BLaER1 (cell line): Measurements from ENCODE around the gene TTYH3.
A peak's percentile ranks its signal among the peaks of the same experiment; 100 is the strongest.
"Not testable (repeated sequence)": the region's sequence is repeated elsewhere in the genome, so short reads cannot be mapped to it uniquely, and the experiment has no call there.

Experiments
- H3K27ac ChIP-seq: shearing (Covaris generic); formaldehyde crosslinking; 2 replicates; pipeline ENCODE4 v1.8.1; 2022
- H3K27me3 ChIP-seq: shearing (Covaris generic); formaldehyde crosslinking; 2 replicates; pipeline ENCODE4 v1.8.1; 2022
- H3K36me3 ChIP-seq: shearing (Covaris generic); formaldehyde crosslinking; 2 replicates; pipeline ENCODE4 v1.8.1; 2022
- H3K4me1 ChIP-seq: shearing (Covaris generic); formaldehyde crosslinking; 2 replicates; pipeline ENCODE4 v1.8.1; 2022
- H3K4me2 ChIP-seq: shearing (Covaris generic); formaldehyde crosslinking; 2 replicates; pipeline ENCODE4 v1.8.1; 2022
- H3K4me3 ChIP-seq: shearing (Covaris generic); formaldehyde crosslinking; 2 replicates; pipeline ENCODE4 v1.8.1; 2022
- H3K9ac ChIP-seq: shearing (Covaris generic); formaldehyde crosslinking; 2 replicates; pipeline ENCODE4 v1.8.1; 2022
- H3K9me3 ChIP-seq: shearing (Covaris generic); formaldehyde crosslinking; 2 replicates; pipeline ENCODE4 v1.8.1; 2022
- H4K20me1 ChIP-seq: shearing (Covaris generic); formaldehyde crosslinking; 2 replicates; pipeline ENCODE4 v1.8.1; 2022
- Cebpa-rat ChIP-seq: shearing (Covaris generic); IDR thresholded peaks from 2 replicates; pipeline ENCODE4 v1.8.1; 2022

Gene TTYH3, protein sequence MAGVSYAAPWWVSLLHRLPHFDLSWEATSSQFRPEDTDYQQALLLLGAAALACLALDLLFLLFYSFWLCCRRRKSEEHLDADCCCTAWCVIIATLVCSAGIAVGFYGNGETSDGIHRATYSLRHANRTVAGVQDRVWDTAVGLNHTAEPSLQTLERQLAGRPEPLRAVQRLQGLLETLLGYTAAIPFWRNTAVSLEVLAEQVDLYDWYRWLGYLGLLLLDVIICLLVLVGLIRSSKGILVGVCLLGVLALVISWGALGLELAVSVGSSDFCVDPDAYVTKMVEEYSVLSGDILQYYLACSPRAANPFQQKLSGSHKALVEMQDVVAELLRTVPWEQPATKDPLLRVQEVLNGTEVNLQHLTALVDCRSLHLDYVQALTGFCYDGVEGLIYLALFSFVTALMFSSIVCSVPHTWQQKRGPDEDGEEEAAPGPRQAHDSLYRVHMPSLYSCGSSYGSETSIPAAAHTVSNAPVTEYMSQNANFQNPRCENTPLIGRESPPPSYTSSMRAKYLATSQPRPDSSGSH

DNA sequence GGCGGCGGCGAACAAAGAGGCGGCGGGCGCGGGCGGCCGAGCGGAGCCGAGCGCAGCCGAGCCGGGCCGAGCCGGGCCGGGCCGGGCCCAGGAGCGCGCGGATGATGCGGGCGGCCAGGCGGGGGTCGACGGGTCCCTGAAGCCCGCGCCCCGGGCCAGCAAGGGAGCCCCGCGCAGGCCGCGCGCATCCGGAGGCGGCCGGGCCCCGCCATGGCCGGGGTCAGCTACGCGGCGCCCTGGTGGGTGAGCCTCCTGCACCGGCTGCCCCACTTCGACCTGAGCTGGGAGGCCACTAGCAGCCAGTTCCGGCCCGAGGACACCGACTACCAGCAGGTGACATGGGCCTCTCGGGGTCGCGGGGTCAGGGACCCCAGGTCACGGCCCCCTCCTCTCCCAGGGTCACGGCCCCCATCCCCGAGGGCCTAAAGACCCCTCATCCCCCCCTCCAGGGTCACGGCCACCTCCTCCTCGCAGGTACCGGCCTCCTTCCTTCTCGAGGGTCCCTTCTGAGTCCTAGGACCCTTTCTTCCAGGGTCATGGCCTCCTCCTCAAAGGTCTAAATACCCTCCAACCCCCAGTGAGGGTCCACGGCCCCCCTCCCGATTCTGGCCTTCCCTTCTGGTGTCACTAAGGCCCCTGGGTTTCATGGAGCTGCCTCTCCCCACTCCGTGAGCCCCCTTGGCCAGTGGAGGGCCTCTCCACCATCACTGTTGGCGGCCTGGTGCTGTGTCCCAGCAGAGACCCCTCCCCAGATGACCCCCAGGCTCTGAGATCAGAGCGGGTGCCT is at the start of gene TTYH3:
TSS of gene TTYH3 (plus strand) at position 41 of the 787 bp plus-strand sequence. CDS start at position 211, 170 bp downstream.
- no peaks in the 10 kb centered on the region for H3K9me3 ChIP-seq
- peak within 1 kb of the TSS; percentile 97 for H3K27ac ChIP-seq
- peaks cover 60% of the 10 kb centered on the region for H3K4me1 ChIP-seq
- H4K20me1 ChIP-seq = peaks cover 52% of the 10 kb centered on the region
- H3K4me2 ChIP-seq = peak within 1 kb of the TSS; percentile 97
- peaks cover 29% of the 10 kb centered on the region for H3K36me3 ChIP-seq
- no peak for TF ChIP-seq Cebpa-rat
- H3K9ac ChIP-seq = peak within 1 kb of the TSS; percentile 98
- no peaks in the 10 kb centered on the region for H3K27me3 ChIP-seq
- H3K4me3 ChIP-seq = peak within 1 kb of the TSS; percentile 98

DNA sequence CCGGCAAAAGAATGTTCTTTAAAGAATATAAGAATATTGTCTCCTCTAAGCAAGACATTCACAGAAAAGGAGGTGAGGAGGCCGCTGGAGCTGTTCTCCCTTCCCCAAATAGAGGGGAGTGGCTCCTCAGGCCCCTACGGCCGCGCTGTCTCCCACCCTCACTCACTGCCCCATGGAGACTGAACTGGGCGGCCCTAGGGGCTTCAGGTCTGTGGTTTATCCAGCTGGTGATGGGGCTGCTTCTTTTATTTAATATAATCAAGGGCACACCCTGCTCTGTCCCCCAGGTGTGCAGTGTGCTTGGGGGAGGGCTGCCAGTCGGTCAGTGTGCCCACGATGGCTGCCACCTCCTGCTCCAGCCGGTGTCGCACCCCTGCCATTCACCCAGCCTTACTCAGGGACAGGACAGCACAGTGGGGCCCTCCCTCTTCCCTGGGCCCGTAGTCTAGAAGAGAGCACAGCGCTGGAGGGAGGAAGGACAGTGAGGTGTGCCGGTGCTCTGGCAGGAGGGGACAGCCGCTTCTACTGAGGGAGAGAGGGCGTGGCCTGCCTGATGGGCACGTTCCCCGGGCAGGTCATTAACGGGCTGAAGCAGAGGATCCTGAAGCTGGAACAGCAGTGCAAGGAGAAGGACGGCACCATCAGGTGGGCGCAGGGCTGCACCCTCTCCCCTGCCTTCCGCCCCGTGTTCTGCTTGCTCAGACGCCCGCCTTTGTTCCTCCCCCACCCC is 49.6 kb upstream of the TTYH3 start:
- H3K36me3 ChIP-seq = peaks cover 67% of the 10 kb centered on the region
- no peaks in the 10 kb centered on the region for H3K9me3 ChIP-seq
- no peak overlapping the region for H3K4me2 ChIP-seq
- no peaks in the 10 kb centered on the region for H3K27me3 ChIP-seq
- H4K20me1 ChIP-seq = 0 out of 2 replicates have a peak, but pooled peaks cover 10% of the 10 kb centered on the region
- H3K4me3 ChIP-seq = no peak overlapping the region
- H3K27ac ChIP-seq = no peak overlapping the region
- no peak overlapping the region for H3K9ac ChIP-seq
- peaks cover 54% of the 10 kb centered on the region for H3K4me1 ChIP-seq
- TF ChIP-seq Cebpa-rat = no peak

DNA sequence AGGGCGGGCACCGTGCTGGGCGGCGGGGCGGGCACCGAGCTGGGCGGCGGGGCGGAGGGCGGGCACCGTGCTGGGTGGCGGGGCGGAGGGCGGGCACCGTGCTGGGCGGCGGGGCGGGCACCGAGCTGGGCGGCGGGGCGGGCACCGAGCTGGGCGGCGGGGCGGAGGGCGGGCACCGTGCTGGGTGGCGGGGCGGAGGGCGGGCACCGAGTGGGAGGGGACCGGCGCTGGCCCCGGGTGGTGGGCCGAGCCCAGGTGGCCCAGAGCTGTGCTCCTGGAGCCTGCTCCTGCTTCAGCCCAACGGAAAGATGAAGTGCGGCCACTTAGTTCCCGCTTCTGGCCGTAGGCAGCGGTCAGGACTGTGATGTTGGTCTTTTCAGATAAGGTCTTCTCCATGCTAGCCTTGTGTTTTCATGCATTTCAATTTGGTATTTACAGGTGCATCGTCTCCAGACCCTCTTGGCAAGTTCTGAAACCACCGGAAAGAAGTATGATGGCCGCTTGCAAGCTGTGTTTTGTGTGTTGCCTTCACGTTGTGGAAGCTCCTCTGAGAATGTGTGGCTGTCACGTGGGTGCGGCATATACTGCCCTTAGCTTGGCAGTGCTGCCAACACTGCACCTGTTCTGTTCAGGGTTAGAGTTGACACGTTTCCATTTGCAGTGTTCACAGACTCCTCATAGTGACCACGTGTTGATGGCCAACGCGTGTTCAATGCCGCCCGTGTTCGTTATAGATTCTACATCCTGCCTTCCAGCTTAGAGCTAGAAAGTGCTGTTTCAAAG is 47.8 kb upstream of the TTYH3 start:
- Histone ChIP-seq H3K9ac (no peak overlapping the region), H4K20me1 (0 out of 2 replicates have a peak, but pooled peaks cover 16% of the 10 kb centered on the region), H3K27ac (no peak overlapping the region), H3K4me1 (peaks cover 41% of the 10 kb centered on the region), H3K36me3 (peaks cover 69% of the 10 kb centered on the region), H3K4me3 (no peak overlapping the region), H3K4me2 (no peak overlapping the region), H3K9me3 (no peaks in the 10 kb centered on the region), H3K27me3 (no peaks in the 10 kb centered on the region)
- no peak for TF ChIP-seq Cebpa-rat

DNA sequence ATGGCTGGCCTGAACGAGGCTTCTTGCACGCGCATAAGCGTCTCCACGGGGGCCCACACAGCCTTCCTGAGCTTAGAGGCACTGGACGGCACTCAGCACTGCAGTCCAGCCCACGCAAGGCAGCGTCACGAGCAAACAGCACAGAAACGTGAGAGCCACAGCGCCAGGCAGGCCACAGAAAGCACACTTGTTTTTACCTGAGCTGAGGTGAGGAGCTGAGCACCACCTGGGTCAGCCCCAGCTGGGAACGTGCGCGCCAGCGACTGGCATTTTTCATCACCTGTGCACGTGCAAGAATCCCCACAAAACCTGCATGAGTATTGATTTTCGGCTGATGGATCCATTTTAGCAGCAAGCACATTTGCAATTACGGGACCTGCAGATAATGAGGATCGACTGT is 46.3 kb upstream of the TTYH3 start:
- Histone ChIP-seq H3K27me3 (no peaks in the 10 kb centered on the region), H4K20me1 (0 out of 2 replicates have a peak, but pooled peaks cover 16% of the 10 kb centered on the region), H3K36me3 (peaks cover 77% of the 10 kb centered on the region), H3K4me2 (peak overlapping the region; percentile 50; the same call in 1 of the 2 replicates), H3K9me3 (no peaks in the 10 kb centered on the region), H3K27ac (no peak overlapping the region), H3K9ac (no peak overlapping the region), H3K4me1 (peaks cover 30% of the 10 kb centered on the region), H3K4me3 (no peak overlapping the region)
- TF ChIP-seq Cebpa-rat = no peak

DNA sequence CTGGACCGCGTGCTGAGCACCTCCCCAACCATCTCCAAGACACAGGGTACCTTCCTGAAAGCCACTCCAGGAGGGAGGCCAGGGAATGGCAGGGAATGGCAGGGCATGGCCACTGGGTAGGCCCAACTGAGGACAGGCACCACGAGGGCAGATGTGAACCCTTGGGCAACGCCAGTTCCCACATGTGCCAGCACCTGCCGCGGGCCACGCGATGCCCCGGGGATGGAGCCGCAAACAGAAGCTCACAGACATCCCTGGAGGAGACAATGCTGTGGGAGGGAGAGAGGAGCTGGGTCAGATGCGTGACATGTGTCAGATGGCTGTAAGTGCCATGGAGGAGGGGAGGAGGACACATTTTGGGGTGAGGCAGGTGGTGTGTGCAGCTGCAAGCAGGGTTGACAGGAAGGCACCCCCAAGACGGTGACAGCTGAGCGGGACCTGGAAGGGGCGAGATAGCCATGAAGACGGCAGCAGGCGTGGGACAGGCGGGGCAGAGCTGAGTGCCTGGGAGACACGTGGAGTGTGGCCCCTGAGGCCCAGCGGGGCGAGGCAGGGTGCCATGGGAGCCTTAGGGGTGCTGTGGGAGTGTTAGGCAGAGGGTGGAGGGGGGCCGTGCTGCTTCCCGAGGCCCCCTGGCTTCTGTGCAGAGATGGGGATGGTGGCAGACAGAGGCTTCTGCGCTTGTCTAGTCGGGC is 45.3 kb upstream of the TTYH3 start:
- peaks cover 21% of the 10 kb centered on the region for H3K4me1 ChIP-seq
- no peaks in the 10 kb centered on the region for H3K9me3 ChIP-seq
- H3K36me3 ChIP-seq = peaks cover 87% of the 10 kb centered on the region
- TF ChIP-seq Cebpa-rat = no peak
- H3K27me3 ChIP-seq = no peaks in the 10 kb centered on the region
- H3K4me3 ChIP-seq = no peak overlapping the region
- H4K20me1 ChIP-seq = 0 out of 2 replicates have a peak, but pooled peaks cover 16% of the 10 kb centered on the region
- no peak overlapping the region; the same call in 1 of the 2 replicates for H3K9ac ChIP-seq
- no peak overlapping the region for H3K27ac ChIP-seq
- H3K4me2 ChIP-seq = peak overlapping the region; percentile 50

DNA sequence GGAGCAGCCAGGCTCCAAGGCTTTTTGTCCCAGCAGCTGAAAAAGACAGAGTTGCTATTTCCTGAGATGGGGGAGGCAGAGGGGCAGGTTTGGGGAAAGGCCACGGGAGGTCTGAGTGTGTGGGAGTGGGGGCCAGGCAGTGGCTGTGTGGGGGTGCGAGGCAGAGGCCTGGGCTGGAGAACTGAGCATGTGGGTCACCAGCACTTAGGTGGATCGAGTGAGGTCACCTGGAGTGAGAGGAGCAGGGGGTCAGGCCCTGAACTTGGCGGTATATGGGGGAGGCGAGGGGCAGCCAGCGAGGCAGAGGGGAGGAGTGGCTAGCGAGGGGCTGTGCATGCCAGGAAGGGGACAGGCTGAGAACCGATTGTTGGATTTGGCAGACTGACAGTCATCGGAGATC is 44.7 kb upstream of the TTYH3 start:
- TF ChIP-seq Cebpa-rat = no peak
- Histone ChIP-seq H3K9me3 (no peaks in the 10 kb centered on the region), H3K27me3 (no peaks in the 10 kb centered on the region), H3K9ac (no peak overlapping the region), H3K27ac (no peak overlapping the region), H4K20me1 (0 out of 2 replicates have a peak, but pooled peaks cover 16% of the 10 kb centered on the region), H3K36me3 (peaks cover 91% of the 10 kb centered on the region), H3K4me3 (no peak overlapping the region), H3K4me2 (peak overlapping the region; percentile 50), H3K4me1 (peaks cover 21% of the 10 kb centered on the region)

DNA sequence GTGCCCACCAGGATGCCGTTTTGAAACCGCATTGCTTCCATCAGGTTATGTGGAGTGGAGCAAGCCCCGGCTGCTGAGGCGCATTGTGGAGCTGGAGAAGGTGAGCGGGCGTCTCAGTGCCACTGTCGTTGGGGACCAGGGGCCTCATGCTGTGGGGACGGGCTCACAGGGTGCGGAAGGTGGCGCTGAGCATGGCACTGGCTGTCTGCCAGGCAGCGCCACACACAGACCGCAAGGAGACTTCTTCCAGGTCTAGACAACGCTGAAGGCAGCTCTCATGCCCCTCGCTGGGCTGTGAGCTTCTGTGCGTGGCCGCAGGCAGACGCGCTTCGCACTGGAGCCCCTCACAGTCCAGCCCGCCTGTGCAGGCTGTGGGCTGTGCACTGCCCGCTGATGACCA is 44.0 kb upstream of the TTYH3 start:
- Histone ChIP-seq H3K27me3 (no peaks in the 10 kb centered on the region), H3K4me2 (no peak overlapping the region), H4K20me1 (0 out of 2 replicates have a peak, but pooled peaks cover 16% of the 10 kb centered on the region), H3K4me3 (no peak overlapping the region), H3K9ac (no peak overlapping the region), H3K4me1 (peaks cover 24% of the 10 kb centered on the region), H3K9me3 (no peaks in the 10 kb centered on the region), H3K27ac (no peak overlapping the region), H3K36me3 (peaks cover 91% of the 10 kb centered on the region)
- no peak for TF ChIP-seq Cebpa-rat

DNA sequence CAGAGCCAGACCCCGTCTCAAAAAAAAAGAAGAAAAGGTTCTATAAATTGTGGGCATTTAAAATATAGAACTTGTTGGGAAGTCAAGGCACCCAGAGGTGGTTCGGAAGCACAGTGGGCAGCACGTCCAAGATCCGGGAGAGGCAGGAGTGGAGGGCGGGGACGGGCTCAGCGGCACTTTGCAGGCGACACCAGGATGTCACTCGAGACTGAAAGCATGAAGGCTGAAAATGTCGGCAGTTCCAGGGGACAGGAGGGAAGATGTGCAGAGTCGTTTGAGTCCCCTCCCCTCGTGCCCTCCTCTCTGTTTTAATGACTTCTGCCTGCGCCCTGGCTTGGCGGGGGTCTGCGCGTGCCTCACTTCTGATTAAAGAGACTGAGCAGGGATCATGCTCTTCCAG is 42.4 kb upstream of the TTYH3 start:
- Histone ChIP-seq H3K27ac (no peak overlapping the region), H3K36me3 (peaks cover 90% of the 10 kb centered on the region), H3K9ac (no peak overlapping the region), H4K20me1 (0 out of 2 replicates have a peak, but pooled peaks cover 16% of the 10 kb centered on the region), H3K27me3 (no peaks in the 10 kb centered on the region), H3K4me2 (no peak overlapping the region), H3K4me3 (no peak overlapping the region), H3K4me1 (peaks cover 39% of the 10 kb centered on the region), H3K9me3 (no peaks in the 10 kb centered on the region)
- TF ChIP-seq Cebpa-rat = no peak

DNA sequence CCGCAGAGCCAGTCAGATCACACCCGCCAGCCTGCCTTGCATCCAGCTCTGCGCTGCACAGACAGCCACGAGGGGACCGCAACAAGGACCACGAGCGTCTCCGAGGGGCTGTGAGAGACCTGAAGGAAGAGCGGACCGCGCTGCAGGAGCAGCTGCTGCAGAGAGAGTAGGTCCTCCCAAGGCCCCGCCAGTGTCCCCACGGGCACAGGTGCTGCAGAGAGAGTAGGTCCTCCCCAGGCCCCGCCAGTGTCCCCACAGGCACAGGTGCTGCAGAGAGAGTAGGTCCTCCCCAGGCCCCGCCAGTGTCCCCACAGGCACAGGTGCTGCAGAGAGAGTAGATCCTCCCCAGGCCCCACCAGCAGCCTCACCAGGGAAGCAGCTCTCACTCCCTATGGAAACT is 41.8 kb upstream of the TTYH3 start:
- H3K9me3 ChIP-seq, H3K4me3 ChIP-seq, H3K4me2 ChIP-seq, H3K27me3 ChIP-seq, H3K9ac ChIP-seq, H3K27ac ChIP-seq: not testable (repeated sequence)
- Histone ChIP-seq H4K20me1 (0 out of 2 replicates have a peak, but pooled peaks cover 16% of the 10 kb centered on the region), H3K4me1 (peaks cover 45% of the 10 kb centered on the region), H3K36me3 (peaks cover 87% of the 10 kb centered on the region)
